Medulla oblongata (tissue), 1 donor: Measurements from ENCODE around the gene KRT73.

Source experiments
- DNase-seq: peaks from one replicate; pipeline ENCODE4 v3.0.0-alpha.2; 2015; ENCODE audit errors: extremely low spot score

Gene KRT73

GRCh38 chr12:52645982-52646381 lies 27.6 kb upstream of the KRT73 start:
- DNase-seq, result no peak

GRCh38 chr12:52645120-52645761 lies 26.9 kb upstream of the KRT73 start:
- no peak for DNase-seq

GRCh38 chr12:52644078-52644415 lies 25.7 kb upstream of the KRT73 start:
- DNase-seq, result no peak

GRCh38 chr12:52643233-52644077 lies 25.1 kb upstream of the KRT73 start:
- no peak for DNase-seq

GRCh38 chr12:52641468-52641867 lies 23.1 kb upstream of the KRT73 start:
- no peak for DNase-seq

GRCh38 chr12:52637299-52637698 lies 18.9 kb upstream of the KRT73 start:
- no peak for DNase-seq

GRCh38 chr12:52636592-52637258 lies 18.4 kb upstream of the KRT73 start:
- no peak for DNase-seq

- DNase-seq, result no peak
Observed at GRCh38 chr12:52636189-52636588, 17.8 kb upstream of the KRT73 start.

- peak; percentile 84 for DNase-seq
Observed at GRCh38 chr12:52634266-52635056, 16.1 kb upstream of the KRT73 start.

- no peak for DNase-seq
Observed at GRCh38 chr12:52633383-52633782, 15.0 kb upstream of the KRT73 start.

GRCh38 chr12:52632656-52633055 lies 14.3 kb upstream of the KRT73 start:
- no peak for DNase-seq

GRCh38 chr12:52631676-52632459 lies 13.5 kb upstream of the KRT73 start:
- DNase-seq, result no peak

- DNase-seq, result no peak
Observed at GRCh38 chr12:52631264-52631663, 12.9 kb upstream of the KRT73 start.

- no peak for DNase-seq
Observed at GRCh38 chr12:52630599-52631200, 12.3 kb upstream of the KRT73 start.

- no peak for DNase-seq
Observed at GRCh38 chr12:52630008-52630500, 11.7 kb upstream of the KRT73 start.

GRCh38 chr12:52629281-52630007 lies 11.1 kb upstream of the KRT73 start:
- DNase-seq, result no peak

- DNase-seq, result no peak
Observed at GRCh38 chr12:52628841-52629240, 10.5 kb upstream of the KRT73 start.

GRCh38 chr12:52628111-52628507 lies 9.8 kb upstream of the KRT73 start:
- DNase-seq, result no peak

- DNase-seq, result no peak
Observed at GRCh38 chr12:52627395-52628110, 9.2 kb upstream of the KRT73 start.
